Activated gamma-delta T cell treated with anti-CD3 and anti-CD28 coated beads, Interleukin-2, amount 50 U/mL, for 16 hours (primary cell): Measurements from ENCODE around the gene MYO3A.

Source experiments
- DNase-seq: peaks from one replicate; pipeline ENCODE4 v3.0.0-alpha.2; 2020; ENCODE audit warnings: low read depth

MYO3A gene

GRCh38 chr10:26214004-26214403 lies 280.0 kb downstream of the MYO3A start:
- DNase-seq, result no peak

DNA sequence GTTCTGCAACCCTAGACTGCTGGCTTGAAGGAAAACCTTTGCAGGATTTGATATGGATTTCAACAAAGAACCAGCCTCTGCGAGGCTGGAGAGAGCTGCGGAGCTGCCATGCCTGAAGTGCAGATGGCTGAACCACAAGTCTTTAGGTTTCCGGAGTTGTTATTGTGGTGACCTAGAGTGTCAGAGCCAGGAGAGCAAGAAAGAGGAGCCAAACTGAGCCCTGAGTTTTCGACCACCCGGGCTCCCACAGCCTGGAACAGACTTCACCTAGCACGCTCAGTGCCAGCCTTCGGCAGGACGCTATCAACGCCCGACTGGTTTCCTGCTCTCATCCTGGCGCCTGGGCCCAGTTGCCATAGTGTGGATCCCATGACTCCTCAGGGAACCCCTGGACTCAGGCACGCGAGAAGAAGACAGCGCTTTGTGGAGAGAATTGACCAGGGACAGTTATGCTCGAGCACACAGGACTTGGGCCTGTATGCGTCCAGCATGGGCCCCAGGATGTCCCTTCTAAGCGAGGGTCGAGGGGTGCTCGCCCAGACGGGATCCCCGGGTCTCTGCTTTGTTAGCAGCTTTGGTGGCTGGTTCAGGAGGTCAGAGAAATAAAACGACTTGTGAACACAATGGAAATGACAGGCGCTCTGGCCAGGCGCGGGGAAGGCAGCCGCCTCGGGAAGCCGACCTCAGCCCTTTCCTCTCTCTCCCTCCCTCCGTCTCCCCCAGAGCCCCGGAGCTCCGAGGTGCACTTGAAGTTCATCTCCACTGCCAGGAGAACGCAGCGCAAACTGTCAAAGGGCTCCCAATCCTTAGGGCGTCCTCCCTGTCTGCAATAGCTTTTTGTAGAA lies 280.7 kb downstream of the MYO3A start:
- no peak for DNase-seq

DNA sequence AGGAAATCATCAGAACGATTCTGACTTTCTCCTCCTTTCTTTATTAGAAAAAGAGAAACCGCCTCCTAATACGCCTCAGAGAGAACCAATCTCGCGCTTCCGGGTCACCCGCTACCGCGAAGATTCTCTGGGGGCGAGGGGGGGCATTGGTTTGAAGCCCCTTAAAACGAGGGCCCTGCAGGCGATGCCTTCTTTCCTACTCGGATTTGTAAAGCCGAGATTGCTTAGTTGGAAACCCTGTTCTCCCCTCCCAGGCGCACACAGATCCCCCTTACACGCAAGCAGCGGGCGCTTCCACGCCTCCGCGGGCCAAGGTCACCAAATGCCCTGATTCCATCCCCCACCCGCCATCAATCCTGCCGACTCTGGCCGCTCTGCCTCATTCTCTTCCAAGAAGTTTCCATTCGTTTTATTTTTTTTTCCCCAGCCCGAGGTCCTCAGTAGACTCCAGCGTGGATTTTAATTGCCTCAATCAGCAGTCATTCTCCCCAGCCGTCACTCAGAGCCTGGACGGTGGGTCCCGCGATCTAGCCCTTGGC lies 281.4 kb downstream of the MYO3A start:
- DNase-seq, result no peak

GRCh38 chr10:26215935-26216584 lies 282.0 kb downstream of the MYO3A start:
- no peak for DNase-seq

DNA sequence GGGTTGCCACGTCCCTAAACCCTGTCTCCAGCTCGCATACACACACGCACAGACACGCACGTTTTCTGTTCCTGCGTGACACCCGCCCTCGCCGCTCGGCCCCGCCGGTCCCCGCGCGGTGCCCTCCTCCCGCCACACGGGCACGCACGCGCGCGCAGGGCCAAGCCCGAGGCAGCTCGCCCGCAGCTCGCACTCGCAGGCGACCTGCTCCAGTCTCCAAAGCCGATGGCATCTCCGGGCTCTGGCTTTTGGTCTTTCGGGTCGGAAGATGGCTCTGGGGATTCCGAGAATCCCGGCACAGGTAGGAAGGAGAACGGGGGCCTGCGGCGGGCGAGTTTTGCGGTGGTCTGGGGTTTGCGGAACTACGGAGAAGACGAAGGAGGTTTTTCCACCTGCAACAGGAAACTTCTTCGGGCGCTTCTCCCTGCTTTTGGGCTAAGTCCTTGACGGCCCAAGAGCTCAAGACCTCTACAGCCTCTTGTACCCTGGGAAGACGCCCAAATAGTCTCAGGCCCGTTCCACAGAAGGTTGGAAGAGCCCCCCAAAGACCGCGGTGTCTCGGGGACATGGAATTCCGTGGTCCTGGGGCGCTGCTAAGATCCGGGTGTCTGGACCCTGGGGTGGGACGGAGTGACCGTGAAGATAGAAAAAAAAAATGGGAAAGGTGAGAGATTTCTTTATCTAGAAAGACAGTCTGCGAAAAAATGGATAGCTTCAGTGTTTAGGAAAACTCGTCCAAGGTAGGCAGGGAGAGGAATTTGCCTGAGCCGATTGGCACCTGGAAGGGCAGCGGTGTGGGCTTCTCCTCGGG lies 282.8 kb downstream of the MYO3A start, which contains the start of gene GAD2:
Gene GAD2 (plus strand): TSS at position 190 of the 811 bp plus-strand sequence. CDS start 36 bp downstream, at position 226.
- DNase-seq, result no peak

GRCh38 chr10:26217396-26218086 lies 283.5 kb downstream of the MYO3A start:
- DNase-seq, result no peak

- no peak for DNase-seq
Observed at GRCh38 chr10:26219676-26220075, 285.6 kb downstream of the MYO3A start.

GRCh38 chr10:26220901-26221300 lies 286.9 kb downstream of the MYO3A start:
- DNase-seq, result no peak

DNA sequence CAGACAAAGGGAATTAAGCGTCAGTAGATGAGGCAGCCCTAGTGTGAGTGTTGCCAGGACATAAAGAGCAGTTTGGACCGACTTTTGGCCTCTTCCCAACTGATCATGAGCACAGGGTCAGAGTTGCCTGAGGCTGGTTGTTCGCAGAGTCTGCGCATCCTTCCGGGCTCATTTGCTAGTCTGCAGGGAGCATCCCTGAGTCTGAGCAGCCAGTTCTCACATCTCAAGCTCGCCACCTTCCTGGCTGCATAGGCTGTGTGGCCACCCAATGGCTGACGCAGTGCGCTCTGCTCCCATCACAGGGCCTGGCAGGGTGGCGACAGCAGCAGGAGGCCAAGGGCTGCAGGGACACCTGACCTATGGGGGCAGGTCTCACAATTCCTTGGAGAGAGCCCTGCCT lies 287.5 kb downstream of the MYO3A start:
- DNase-seq, result no peak

DNA sequence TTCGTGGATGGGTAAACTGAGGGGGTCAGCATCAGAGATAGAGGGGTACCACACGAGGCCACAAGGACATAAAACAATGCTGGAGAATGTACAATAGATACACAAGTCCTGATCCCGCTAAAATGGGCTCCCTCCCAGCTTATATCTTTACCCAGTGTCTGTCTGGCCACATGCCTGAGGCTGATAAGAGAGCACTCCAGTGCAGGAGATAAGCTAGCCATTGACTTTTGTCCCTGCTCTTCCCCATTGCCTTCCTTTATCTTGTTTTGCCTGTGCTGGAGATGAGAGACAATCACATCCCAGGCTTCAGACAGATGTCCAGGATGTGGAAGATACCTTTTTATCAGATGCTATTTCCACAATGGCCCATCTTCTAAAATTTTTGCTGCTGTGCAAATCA lies 288.5 kb downstream of the MYO3A start:
- DNase-seq, result no peak

DNA sequence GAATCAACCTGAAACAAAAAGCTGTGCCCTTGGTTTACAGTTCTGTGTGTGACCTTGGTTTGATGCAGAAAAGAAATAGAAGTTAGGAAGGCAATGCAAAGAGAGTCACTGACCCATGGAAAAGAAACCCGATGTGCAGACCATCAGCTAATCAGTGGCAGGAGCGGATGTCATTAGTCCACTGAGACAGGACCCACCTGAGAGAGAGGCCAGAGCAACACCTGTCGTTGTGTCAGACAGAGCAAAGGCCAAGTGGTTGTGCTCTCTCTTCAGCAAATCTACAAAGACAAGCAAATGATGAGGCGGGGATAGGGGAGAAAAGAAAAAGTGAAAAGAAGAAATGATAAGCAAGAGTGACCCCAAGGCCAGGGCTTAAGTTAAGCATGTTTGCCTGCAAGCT lies 291.3 kb downstream of the MYO3A start:
- DNase-seq, result no peak

DNA sequence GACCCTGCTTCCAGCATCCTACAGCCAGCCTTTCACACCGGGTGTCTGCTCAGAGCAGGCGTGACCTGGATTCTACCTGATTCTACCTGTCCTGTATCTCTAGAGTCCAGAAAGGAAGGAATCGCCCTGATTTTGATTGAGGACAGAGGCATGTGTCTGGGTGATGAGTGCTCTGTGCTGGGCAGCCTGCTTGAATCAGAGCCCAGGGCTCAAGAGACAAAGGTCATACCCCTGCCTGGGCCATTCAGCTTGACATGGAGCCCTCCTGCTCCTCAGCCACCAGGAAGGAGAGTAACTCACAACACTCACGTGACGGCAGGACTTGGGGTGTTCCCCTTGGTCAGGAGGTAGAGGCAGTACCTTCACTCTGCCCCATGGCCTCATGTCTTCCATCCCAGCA lies 293.8 kb downstream of the MYO3A start:
- DNase-seq, result no peak

- no peak for DNase-seq
Observed at GRCh38 chr10:26232174-26232573, 298.1 kb downstream of the MYO3A start.

DNA sequence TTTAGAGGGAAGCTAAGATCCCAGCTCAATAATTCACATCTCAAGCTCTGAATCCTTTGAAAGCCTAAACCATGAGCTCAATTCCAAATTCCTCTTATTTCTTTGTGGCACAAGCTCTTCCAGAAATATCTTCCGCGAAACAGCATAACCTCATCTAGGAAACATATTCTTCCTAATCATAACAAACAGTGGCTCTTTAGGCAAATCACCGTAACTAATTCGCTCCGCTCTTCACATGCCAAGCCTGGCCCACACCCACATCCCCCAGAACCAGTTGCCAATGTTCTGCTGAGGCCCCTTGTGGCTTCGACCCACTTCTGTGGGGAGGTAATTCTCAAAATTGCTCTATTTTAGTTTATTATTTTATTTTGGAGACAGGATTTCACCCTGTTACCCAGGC lies 301.7 kb downstream of the MYO3A start:
- DNase-seq, result no peak

DNA sequence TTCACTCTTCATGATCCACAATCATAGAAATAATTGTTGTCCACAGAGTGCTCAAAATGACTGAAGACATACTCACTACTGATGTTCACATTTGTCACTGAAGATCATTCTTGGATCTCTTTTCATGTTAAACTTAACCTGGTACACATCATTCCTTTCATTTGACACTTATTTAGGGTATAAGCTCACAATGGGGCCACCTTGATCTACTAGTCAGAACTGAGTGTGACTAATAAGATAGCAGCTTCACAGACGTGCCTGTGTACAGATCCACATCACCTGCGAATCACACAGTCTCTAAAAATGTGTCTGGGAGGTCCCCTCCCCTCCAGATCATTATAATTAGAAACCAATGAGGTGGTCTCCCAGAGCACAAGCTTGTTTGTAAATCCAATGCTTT lies 304.3 kb downstream of the MYO3A start:
- DNase-seq, result no peak

DNA sequence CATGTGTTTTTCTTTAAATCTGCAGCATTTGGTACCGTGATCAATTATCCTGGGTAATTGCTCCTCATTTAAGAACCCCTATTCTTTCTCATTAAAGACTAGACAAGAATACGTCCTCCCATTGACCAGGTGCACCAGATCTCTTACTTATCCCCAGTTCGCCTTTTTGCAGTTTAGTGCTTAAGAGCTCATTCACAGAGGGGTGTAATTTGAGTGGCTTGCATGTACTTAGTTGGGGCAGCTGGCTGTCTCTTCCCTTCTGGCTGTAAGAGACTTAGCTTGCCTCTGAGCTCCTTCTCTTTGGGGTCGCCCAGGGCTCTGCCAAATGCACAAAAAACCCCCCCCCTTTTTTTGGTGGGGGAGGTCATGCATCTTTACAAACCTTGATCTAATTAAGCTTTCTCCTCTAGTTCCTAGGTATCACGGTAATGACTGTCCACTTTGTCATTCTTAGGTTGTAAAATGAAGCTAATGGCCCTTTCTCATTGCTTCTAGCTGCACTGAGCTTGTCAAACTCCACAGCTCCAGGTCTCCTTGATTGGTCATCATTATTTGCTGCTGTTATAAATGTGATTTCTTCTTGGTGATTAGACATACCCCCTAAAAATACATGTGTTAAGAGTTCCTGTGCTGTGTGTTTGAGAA lies 308.8 kb downstream of the MYO3A start:
- DNase-seq, result no peak

GRCh38 chr10:26243351-26243720 lies 309.3 kb downstream of the MYO3A start:
- DNase-seq, result no peak

- no peak for DNase-seq
Observed at GRCh38 chr10:26249681-26250080, 315.7 kb downstream of the MYO3A start.

DNA sequence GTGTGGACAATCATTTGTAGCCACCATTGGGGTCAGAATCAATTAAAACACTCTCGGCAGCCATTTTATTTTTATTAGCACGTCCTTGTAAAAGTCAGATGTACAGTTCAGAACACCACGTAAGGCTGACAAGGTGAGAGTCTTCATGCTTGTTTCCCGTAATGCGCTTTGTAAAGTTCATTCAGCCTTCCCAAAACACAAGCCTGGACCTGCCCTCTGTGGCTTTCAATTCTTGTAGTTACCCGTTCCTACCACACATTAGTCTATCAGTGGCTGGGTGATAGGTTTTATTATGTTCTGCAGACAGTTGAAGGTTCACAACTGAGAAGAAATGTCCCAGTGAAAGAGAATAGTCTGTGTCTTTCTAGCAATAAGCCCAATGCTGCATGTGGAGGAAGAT lies 317.9 kb downstream of the MYO3A start:
- no peak for DNase-seq

DNA sequence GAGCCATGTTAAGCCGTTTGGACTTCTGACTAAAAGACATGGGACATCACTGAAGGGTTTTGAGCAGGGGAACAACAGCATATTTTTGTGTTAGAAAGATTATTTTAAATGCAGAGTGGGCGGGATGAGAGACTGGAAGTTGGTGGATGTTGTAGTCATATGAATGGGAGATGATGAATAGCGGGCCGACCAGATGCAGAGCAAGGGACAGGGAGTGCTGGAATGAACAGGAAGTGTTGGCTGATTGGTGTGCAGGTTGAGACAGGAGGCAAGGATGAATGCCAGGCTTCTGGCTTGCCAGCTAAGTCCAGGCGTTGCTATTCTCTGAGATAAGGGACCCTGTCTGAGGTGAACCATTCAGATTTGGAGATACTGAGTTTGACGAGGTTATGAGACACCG lies 320.6 kb downstream of the MYO3A start:
- no peak for DNase-seq

DNA sequence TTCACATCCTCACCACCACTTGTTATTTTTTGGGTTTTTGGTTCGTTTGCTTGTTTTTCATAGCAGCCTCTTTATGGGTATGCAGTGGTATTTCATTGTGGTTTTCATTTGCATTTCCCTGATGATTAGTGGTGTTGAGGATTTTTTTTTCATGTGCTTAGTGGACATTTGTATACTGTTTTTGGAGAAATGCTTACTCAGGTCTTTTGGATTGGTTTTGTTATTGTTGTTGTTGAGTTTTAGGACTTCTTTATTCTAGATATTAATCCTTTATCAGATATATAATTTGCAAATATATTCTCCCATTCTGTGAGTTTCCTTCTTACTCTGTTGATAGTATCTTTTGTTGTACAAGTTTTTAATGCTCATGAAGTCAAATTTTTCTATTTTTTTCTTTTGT lies 325.3 kb downstream of the MYO3A start:
- DNase-seq, result no peak
